Osteocyte (in vitro differentiated cells): Measurements from ENCODE around the gene PXDC1. TPM values are rescaled to one million over a fixed set of nuclear protein-coding genes. Genes with fewer than 3 reads are reported as not detected.
A peak's percentile ranks its signal among the peaks of the same experiment; 100 is the strongest.

Experiments used
- DNase-seq: peaks from one replicate; pipeline ENCODE4 v3.0.0; 2021; ENCODE audit warnings: mixed read lengths; ENCODE audit not compliant: unreplicated experiment; ENCODE audit errors: extremely low spot score
- H3K27ac Mint-ChIP-seq: one replicate; pipeline ENCODE4 v1.8.0; 2021; ENCODE audit warnings: mild to moderate bottlenecking, mixed read lengths; ENCODE audit not compliant: unreplicated experiment
- H3K27me3 Mint-ChIP-seq: one replicate; pipeline ENCODE4 v1.8.0; 2021; ENCODE audit warnings: mixed read lengths; ENCODE audit not compliant: unreplicated experiment
- H3K36me3 Mint-ChIP-seq: one replicate; pipeline ENCODE4 v1.8.0; 2021; ENCODE audit warnings: mixed read lengths; ENCODE audit not compliant: unreplicated experiment
- H3K4me1 Mint-ChIP-seq: one replicate; pipeline ENCODE4 v1.8.0; 2021; ENCODE audit warnings: mixed read lengths; ENCODE audit not compliant: unreplicated experiment
- H3K4me3 Mint-ChIP-seq: one replicate; pipeline ENCODE4 v1.8.0; 2021; ENCODE audit warnings: mild to moderate bottlenecking, moderate library complexity, mixed read lengths; ENCODE audit not compliant: unreplicated experiment
- H3K9me3 Mint-ChIP-seq: one replicate; pipeline ENCODE4 v1.8.0; 2021; ENCODE audit warnings: mixed read lengths; ENCODE audit not compliant: unreplicated experiment
- total RNA-seq: library from RNA; stranded (reverse); gene quantifications from 2 replicates; pipeline ENCODE4 v1.2.1, GENCODE V29; 2021
- TF ChIP-seq, protein P1 (sequence below): fragments of 200-600 bp; sonication (generic); IDR thresholded peaks from 2 replicates; pipeline ENCODE4 v1.5.0; 2021; ENCODE audit warnings: antibody characterized with exemption, mild to moderate bottlenecking, moderate library complexity

PXDC1 gene
- total RNA-seq, 1 donor from 2014 or later: 129 TPM

DNA sequence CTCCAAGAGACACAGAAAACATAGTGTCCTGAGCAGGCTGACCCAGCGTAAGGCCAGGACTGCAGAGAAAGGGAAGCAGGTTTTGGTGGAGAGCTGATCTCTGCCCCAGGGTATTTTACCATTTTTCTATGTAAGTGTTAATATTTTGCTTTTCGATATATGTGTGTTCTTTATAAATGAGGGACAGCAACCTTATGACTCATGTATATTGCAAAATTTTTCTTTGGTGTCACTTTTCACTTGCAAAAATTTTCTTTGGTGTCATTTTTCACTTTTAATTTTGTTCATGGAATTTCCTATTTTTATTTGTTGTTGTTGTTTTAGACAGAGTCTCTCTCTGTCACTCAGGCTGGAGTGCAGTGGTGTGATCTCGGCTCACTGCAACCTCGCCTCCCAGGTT is 34.6 kb upstream of the PXDC1 start:
- TF ChIP-seq, protein P1, sequence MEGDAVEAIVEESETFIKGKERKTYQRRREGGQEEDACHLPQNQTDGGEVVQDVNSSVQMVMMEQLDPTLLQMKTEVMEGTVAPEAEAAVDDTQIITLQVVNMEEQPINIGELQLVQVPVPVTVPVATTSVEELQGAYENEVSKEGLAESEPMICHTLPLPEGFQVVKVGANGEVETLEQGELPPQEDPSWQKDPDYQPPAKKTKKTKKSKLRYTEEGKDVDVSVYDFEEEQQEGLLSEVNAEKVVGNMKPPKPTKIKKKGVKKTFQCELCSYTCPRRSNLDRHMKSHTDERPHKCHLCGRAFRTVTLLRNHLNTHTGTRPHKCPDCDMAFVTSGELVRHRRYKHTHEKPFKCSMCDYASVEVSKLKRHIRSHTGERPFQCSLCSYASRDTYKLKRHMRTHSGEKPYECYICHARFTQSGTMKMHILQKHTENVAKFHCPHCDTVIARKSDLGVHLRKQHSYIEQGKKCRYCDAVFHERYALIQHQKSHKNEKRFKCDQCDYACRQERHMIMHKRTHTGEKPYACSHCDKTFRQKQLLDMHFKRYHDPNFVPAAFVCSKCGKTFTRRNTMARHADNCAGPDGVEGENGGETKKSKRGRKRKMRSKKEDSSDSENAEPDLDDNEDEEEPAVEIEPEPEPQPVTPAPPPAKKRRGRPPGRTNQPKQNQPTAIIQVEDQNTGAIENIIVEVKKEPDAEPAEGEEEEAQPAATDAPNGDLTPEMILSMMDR: no peak
- DNase-seq: no peak
- Mint-ChIP-seq H3K4me3 (no peak overlapping the region), H3K9me3 (no peaks in the 10 kb centered on the region), H3K27ac (peak overlapping the region; percentile 58), H3K27me3 (no peaks in the 10 kb centered on the region), H3K4me1 (peaks cover 51% of the 10 kb centered on the region), H3K36me3 (no peaks in the 10 kb centered on the region)

DNA sequence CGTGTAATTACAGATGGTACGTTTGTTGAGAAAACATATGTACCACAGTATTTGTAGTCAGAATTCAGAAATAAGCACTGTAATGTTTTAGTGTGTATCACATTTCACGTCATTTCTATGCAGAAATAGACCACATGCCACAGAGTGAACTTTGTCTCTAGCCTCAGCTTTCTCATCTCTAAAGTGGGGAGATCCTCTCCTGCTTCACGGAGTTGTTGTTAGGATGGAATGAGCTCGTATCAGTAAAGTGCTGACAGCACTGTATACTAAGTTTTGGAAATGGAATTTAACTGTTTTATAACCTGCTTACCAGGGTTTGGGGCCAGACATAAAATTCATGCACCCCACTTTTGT is 34.2 kb upstream of the PXDC1 start:
- DNase-seq: no peak
- TF ChIP-seq, protein P1: no peak
- H3K4me1 Mint-ChIP-seq: peaks cover 51% of the 10 kb centered on the region
- H3K9me3 Mint-ChIP-seq: no peaks in the 10 kb centered on the region
- no peaks in the 10 kb centered on the region for H3K36me3 Mint-ChIP-seq
- no peak overlapping the region for H3K4me3 Mint-ChIP-seq
- H3K27me3 Mint-ChIP-seq: no peaks in the 10 kb centered on the region
- peak overlapping the region; percentile 58 for H3K27ac Mint-ChIP-seq

DNA sequence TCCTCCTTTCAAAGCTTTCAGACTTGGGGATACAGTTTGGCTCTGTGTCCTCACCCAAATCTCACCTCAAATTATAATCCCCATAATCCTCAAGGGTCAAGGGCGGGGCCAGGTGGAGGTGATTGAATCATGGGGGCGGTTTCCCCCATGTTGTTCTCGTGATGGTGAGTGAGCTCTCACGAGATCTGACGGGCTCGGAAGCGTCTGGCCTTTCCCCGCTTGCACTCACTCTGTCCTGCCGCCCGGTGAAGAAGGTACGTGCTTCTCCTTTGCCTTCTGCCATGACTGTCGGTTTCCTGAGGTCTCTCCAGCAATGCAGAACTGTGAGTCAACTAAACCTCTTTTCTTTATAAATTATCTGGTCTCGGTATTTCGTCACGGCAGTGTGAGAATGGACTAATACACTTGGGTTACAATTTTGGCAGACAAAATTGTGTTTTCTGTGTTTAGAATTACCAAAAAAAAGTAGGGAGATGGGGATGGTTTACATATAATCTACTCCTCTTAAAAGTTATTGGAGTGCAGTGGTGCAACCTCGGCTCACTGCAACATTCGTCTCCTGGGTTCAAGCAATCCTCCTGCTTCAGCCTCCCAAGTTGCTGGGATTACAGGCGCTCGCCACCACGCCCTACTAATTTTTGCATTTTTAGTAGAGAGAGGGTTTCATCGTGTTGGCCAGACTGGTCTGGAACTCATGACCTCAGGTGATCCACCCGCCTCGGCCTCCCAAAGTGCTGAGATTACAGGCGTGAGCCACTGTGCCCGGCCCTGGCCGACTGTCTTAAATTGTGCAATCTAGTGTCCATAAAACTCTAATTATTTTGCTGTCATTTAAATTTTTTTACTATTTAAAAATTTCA is 33.6 kb upstream of the PXDC1 start:
- TF ChIP-seq, protein P1: no peak
- Mint-ChIP-seq H3K27me3 (no peaks in the 10 kb centered on the region), H3K4me1 (peaks cover 49% of the 10 kb centered on the region), H3K27ac (no peak overlapping the region), H3K9me3 (no peaks in the 10 kb centered on the region), H3K36me3 (no peaks in the 10 kb centered on the region), H3K4me3 (no peak overlapping the region)
- no peak for DNase-seq

DNA sequence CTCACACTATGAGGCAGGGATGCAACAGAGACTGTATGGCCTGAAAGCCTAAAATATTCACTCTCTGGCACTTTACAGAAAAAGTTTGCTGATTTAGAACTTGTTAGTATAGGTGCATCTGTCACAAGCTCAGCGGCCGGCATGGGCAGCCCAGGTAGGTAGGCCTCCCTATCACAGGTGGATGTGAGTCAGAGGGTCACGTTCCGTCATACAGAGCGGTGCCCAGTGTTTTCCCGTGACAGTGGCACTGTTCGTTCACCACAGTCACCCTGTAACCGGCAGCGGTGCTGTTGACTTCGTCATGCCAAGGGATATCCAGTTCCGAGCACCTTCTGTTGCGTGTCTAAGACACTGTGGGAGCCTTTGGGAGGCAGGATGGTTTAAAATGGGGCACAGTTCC is 32.9 kb upstream of the PXDC1 start:
- no peak for DNase-seq
- Mint-ChIP-seq H3K9me3 (no peaks in the 10 kb centered on the region), H3K27me3 (no peaks in the 10 kb centered on the region), H3K4me1 (peaks cover 42% of the 10 kb centered on the region), H3K36me3 (no peaks in the 10 kb centered on the region), H3K27ac (no peak overlapping the region), H3K4me3 (no peak overlapping the region)
- TF ChIP-seq, protein P1: no peak

DNA sequence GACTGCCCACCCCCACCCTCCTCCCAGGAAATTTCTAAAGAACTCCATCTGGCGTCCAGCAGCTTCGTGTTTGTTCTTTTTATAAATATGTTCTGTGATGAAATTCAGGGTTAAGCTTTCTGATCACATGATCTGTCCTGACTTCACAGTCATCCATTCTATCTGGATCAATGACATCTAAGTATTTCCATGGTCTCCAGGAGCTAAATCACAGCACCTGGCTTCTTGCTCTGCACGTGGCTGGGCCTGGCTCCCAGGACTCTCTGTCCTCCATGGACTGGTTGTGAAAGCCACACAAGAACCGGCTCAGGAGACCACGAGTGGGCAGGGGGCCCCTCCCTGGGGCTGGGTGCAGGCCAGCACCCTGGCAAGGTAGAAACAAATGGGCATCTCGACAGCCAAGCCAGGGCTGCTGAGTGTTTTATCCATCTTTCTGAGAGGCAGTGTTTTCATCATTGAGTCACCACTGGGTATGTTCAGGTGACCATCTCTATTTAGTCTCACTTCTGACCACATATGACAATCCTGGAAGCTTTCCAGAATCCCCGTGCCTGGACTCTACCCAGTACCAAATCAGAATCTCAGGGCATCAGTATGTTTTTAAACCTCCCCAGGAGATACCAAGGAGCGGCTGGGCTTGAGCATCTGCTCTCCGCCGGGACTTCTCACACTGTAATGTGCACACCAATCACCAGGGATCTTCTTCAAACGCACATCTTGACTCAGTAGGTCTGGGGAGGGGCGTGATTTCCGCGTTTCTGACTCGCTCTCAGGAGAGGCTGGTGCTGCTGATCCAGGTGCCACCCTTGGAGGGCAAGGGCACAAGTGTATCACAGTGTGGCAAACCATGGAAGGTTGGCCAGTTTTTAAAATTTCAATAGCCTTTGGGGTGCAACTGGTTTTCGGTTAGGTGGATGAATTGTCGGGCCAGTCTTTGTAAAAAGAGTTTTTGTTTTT is 31.6 kb upstream of the PXDC1 start:
- Mint-ChIP-seq H3K4me1 (peaks cover 40% of the 10 kb centered on the region), H3K36me3 (no peaks in the 10 kb centered on the region), H3K27ac (no peak overlapping the region), H3K4me3 (no peak overlapping the region), H3K27me3 (no peaks in the 10 kb centered on the region), H3K9me3 (no peaks in the 10 kb centered on the region)
- DNase-seq: no peak
- TF ChIP-seq, protein P1: no peak
